Measurements from ENCODE around the gene ENO3.
"Not testable (repeated sequence)": the region's sequence is repeated elsewhere in the genome, so short reads cannot be mapped to it uniquely, and the experiment has no call there.

The ENO3 gene

DNA sequence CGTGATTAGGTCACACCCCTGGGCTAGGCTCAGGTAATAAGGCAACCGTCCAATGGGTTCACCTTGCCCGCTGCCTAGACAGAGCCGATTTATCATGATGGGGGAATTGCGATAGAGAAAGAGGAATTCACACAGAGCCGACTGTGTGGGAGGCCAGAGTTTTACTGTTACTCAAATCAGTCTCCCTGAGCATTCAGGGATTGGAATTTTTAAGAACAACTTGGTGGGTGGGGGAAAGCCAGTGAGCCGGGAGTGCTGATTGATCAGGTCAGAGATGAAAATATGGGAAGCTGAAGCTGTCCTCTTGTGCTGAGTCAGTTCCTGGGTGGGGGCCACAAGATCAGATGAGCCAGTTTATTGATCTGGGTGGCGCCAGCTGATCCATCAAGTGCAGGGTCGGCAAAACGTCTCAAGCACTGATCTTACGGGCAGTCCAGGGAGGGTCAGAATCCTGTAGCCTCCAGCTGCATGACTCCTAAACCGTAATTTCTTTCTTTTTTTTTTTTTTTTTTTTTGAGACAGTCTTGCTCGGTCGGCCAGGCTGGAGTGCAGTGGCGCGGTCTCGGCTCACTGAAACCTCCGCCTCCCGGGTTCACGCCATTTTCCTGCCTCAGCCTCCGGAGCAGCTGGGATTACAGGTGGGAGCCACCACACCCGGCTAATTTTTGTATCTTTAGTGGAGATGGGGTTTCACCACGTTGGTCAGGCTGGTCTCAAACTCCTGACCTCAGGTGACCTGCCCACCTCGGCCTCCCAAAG lies 24.2 kb upstream of the ENO3 start:
- ATAC-seq (replicated peaks; ENCODE audit: extremely low read depth, poor library complexity, severe bottlenecking); H3K36me3 Mint-ChIP-seq (ENCODE audit: insufficient read depth); H3K9me3 Mint-ChIP-seq; H3K4me3 Mint-ChIP-seq; H3K27ac Mint-ChIP-seq (ENCODE audit: low read depth); H3K27me3 Mint-ChIP-seq; DNase-seq (ENCODE audit: low spot score in 2 of 2); H3K4me1 Mint-ChIP-seq: not testable (repeated sequence)

- H3K27ac Mint-ChIP-seq (ENCODE audit: low read depth): no peak overlapping the region
- H3K27me3 Mint-ChIP-seq: no peaks in the 10 kb centered on the region
- no peak for DNase-seq (ENCODE audit: low spot score in 2 of 2)
- ATAC-seq (replicated peaks; ENCODE audit: extremely low read depth, poor library complexity, severe bottlenecking): no peak
- peaks cover 20% of the 10 kb centered on the region for H3K4me1 Mint-ChIP-seq
- no peak overlapping the region for H3K4me3 Mint-ChIP-seq
- H3K9me3 Mint-ChIP-seq: no peaks in the 10 kb centered on the region
- H3K36me3 Mint-ChIP-seq (ENCODE audit: insufficient read depth): peaks cover 3% of the 10 kb centered on the region
Measured at GRCh38 chr17:4928881-4929280, 22.0 kb upstream of the ENO3 start.

DNA sequence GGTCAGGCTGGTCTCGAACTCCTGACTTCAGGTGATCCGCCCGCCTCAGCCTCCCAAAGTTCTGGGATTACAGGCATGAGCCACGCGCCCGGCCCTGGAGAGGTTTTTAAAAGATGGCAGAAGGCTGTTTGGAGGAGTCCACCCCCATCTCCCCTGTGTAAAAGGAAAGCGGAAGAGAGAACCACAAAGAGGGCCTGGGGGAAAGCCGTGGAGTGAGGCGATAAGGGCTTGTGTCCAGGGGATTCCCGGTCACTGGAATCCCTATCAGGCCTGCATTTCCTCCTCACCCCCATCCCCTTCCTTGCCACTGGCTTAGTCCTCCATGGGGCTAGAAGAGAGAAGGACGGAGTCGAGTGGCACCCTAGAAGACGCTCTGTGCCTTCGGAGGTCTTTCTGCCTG lies 19.0 kb upstream of the ENO3 start, which contains the start of gene GP1BA:
Gene GP1BA, plus strand, starts transcription at position 315 of the 400 bp plus-strand sequence. CDS start 328 bp downstream, outside the sequence.
- Mint-ChIP-seq H3K4me3 (no peak within 1 kb of the TSS), H3K9me3 (no peaks in the 10 kb centered on the region), H3K27me3 (no peaks in the 10 kb centered on the region), H3K27ac (ENCODE audit: low read depth) (peak within 1 kb of the TSS; percentile 89), H3K36me3 (ENCODE audit: insufficient read depth) (peaks cover 11% of the 10 kb centered on the region), H3K4me1 (peaks cover 39% of the 10 kb centered on the region)
- DNase-seq (ENCODE audit: low spot score in 2 of 2): no peak
- ATAC-seq (replicated peaks; ENCODE audit: extremely low read depth, poor library complexity, severe bottlenecking): no peak

- Mint-ChIP-seq H3K4me3 (no peak overlapping the region), H3K27me3 (no peaks in the 10 kb centered on the region), H3K27ac (ENCODE audit: low read depth) (no peak overlapping the region), H3K4me1 (peaks cover 44% of the 10 kb centered on the region), H3K9me3 (no peaks in the 10 kb centered on the region), H3K36me3 (ENCODE audit: insufficient read depth) (peaks cover 11% of the 10 kb centered on the region)
- ATAC-seq (replicated peaks; ENCODE audit: extremely low read depth, poor library complexity, severe bottlenecking): no peak
- DNase-seq (ENCODE audit: low spot score in 2 of 2): no peak
Measured at GRCh38 chr17:4932756-4933155, 18.2 kb upstream of the ENO3 start.

DNA sequence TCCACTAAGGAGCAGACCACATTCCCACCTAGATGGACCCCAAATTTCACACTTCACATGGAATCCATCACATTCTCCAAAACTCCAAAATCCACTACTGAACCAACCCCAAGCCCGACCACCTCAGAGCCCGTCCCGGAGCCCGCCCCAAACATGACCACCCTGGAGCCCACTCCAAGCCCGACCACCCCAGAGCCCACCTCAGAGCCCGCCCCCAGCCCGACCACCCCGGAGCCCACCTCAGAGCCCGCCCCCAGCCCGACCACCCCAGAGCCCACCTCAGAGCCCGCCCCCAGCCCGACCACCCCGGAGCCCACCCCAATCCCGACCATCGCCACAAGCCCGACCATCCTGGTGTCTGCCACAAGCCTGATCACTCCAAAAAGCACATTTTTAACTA lies 17.3 kb upstream of the ENO3 start:
- H3K9me3 Mint-ChIP-seq: no peaks in the 10 kb centered on the region
- DNase-seq (ENCODE audit: low spot score in 2 of 2) (no peak), ATAC-seq (replicated peaks; ENCODE audit: extremely low read depth, poor library complexity, severe bottlenecking) (no peak)
- H3K36me3 Mint-ChIP-seq (ENCODE audit: insufficient read depth): peaks cover 9% of the 10 kb centered on the region
- peaks cover 49% of the 10 kb centered on the region for H3K4me1 Mint-ChIP-seq
- H3K27me3 Mint-ChIP-seq: no peaks in the 10 kb centered on the region
- peak overlapping the region; percentile 89 for H3K27ac Mint-ChIP-seq (ENCODE audit: low read depth)
- peak overlapping the region; percentile 51 for H3K4me3 Mint-ChIP-seq

DNA sequence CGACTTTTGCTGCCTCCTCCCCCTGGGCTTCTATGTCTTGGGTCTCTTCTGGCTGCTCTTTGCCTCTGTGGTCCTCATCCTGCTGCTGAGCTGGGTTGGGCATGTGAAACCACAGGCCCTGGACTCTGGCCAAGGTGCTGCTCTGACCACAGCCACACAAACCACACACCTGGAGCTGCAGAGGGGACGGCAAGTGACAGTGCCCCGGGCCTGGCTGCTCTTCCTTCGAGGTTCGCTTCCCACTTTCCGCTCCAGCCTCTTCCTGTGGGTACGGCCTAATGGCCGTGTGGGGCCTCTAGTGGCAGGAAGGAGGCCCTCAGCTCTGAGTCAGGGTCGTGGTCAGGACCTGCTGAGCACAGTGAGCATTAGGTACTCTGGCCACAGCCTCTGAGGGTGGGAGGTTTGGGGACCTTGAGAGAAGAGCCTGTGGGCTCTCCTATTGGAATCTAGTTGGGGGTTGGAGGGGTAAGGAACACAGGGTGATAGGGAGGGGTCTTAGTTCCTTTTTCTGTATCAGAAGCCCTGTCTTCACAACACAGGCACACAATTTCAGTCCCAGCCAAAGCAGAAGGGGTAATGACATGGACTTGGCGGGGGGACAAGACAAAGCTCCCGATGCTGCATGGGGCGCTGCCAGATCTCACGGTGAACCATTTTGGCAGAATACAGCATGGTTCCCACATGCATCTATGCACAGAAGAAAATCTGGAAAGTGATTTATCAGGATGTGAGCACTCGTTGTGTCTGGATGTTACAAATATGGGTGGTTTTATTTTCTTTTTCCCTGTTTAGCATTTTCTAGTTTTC lies 16.5 kb upstream of the ENO3 start:
- ATAC-seq (replicated peaks; ENCODE audit: extremely low read depth, poor library complexity, severe bottlenecking) (no peak), DNase-seq (ENCODE audit: low spot score in 2 of 2) (no peak)
- Mint-ChIP-seq H3K27ac (ENCODE audit: low read depth) (peak overlapping the region; percentile 89), H3K9me3 (no peaks in the 10 kb centered on the region), H3K27me3 (no peaks in the 10 kb centered on the region), H3K36me3 (ENCODE audit: insufficient read depth) (peaks cover 13% of the 10 kb centered on the region), H3K4me3 (peak overlapping the region; percentile 51), H3K4me1 (peaks cover 57% of the 10 kb centered on the region)

DNA sequence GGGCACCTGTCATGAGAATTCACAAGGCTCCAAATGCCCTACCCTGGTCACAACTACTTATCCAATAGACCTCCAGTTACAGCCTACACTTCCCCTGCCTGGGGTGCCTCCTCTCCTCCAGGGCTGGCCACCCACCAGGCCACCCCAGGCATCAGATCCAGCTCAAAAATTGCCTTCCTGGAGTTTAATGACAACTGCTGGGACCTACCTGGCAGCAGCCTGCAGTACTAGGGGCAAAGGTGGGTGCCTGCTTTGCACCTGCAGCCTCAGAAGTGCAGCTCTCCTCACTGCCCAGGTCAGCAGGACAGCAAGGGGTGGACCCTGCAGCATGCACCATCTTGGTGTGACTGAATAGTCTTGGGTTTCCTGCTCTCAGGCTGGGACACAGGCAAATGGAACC lies 15.3 kb upstream of the ENO3 start:
- Mint-ChIP-seq H3K4me3 (no peak overlapping the region), H3K4me1 (peaks cover 58% of the 10 kb centered on the region), H3K27me3 (no peaks in the 10 kb centered on the region), H3K9me3 (no peaks in the 10 kb centered on the region), H3K27ac (ENCODE audit: low read depth) (no peak overlapping the region), H3K36me3 (ENCODE audit: insufficient read depth) (peaks cover 23% of the 10 kb centered on the region)
- DNase-seq (ENCODE audit: low spot score in 2 of 2) (no peak), ATAC-seq (replicated peaks; ENCODE audit: extremely low read depth, poor library complexity, severe bottlenecking) (no peak)

DNA sequence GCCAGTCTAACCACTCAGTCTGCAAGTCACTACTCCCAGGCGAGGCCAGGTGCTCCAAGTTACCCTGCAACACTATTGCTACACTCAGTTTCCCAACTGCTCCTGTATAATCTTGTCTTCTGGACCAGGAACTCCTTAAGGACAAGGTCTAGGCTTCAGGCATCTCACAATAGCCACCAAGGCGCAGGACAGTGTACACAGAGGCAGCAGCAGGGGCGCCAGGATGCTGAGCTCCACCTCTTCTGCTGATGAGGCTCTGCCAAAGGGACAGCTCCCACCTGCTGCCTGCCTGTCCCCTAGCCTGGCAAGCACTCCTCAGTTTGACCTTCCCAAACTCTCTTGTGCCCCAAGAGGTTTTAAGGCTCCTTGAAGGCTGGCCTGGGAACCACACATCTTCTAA lies 14.5 kb upstream of the ENO3 start:
- Mint-ChIP-seq H3K27ac (ENCODE audit: low read depth) (no peak overlapping the region), H3K4me3 (no peak overlapping the region), H3K4me1 (peaks cover 62% of the 10 kb centered on the region), H3K36me3 (ENCODE audit: insufficient read depth) (peaks cover 30% of the 10 kb centered on the region), H3K9me3 (no peaks in the 10 kb centered on the region), H3K27me3 (no peaks in the 10 kb centered on the region)
- DNase-seq (ENCODE audit: low spot score in 2 of 2) (no peak), ATAC-seq (replicated peaks; ENCODE audit: extremely low read depth, poor library complexity, severe bottlenecking) (no peak)

GRCh38 chr17:4937553-4937952 lies 13.4 kb upstream of the ENO3 start:
- no peak overlapping the region for H3K4me3 Mint-ChIP-seq
- peaks cover 31% of the 10 kb centered on the region for H3K36me3 Mint-ChIP-seq (ENCODE audit: insufficient read depth)
- DNase-seq (ENCODE audit: low spot score in 2 of 2) (no peak), ATAC-seq (replicated peaks; ENCODE audit: extremely low read depth, poor library complexity, severe bottlenecking) (no peak)
- H3K4me1 Mint-ChIP-seq: peaks cover 65% of the 10 kb centered on the region
- no peaks in the 10 kb centered on the region for H3K9me3 Mint-ChIP-seq
- no peak overlapping the region for H3K27ac Mint-ChIP-seq (ENCODE audit: low read depth)
- no peaks in the 10 kb centered on the region for H3K27me3 Mint-ChIP-seq

DNA sequence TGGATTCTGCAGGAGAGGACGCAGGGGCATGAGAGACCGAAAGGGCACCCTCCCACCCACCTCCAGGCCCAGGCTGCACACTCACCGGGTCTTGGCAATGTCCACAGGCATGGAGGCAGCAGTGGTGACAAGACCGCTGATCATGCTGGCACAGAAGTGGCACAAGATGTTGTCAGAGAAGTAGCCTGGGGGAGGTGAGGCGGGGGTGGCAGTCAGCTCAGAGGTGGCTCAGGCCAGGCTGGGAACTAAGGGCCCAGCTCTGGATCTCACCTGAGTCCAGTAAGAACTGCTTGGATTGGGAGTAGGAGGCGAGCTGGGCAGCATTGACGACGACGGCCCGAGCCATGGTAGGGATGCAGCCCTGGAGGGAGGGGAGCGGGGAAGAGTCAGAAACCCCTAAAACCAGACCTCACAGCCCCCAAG lies 12.8 kb upstream of the ENO3 start:
- no peak for DNase-seq (ENCODE audit: low spot score in 2 of 2)
- peaks cover 32% of the 10 kb centered on the region for H3K36me3 Mint-ChIP-seq (ENCODE audit: insufficient read depth)
- H3K27me3 Mint-ChIP-seq: no peaks in the 10 kb centered on the region
- no peaks in the 10 kb centered on the region for H3K9me3 Mint-ChIP-seq
- H3K4me3 Mint-ChIP-seq: peak overlapping the region; percentile 94
- ATAC-seq (replicated peaks; ENCODE audit: extremely low read depth, poor library complexity, severe bottlenecking): no peak
- H3K4me1 Mint-ChIP-seq: peaks cover 70% of the 10 kb centered on the region
- H3K27ac Mint-ChIP-seq (ENCODE audit: low read depth): peak overlapping the region; percentile 50

GRCh38 chr17:4938688-4939545 lies 12.0 kb upstream of the ENO3 start:
- Mint-ChIP-seq H3K4me1 (peaks cover 70% of the 10 kb centered on the region), H3K4me3 (peak overlapping the region; percentile 94), H3K27me3 (no peaks in the 10 kb centered on the region), H3K27ac (ENCODE audit: low read depth) (peak overlapping the region; percentile 50), H3K9me3 (no peaks in the 10 kb centered on the region), H3K36me3 (ENCODE audit: insufficient read depth) (peaks cover 36% of the 10 kb centered on the region)
- ATAC-seq (replicated peaks; ENCODE audit: extremely low read depth, poor library complexity, severe bottlenecking) (no peak), DNase-seq (ENCODE audit: low spot score in 2 of 2) (no peak)

DNA sequence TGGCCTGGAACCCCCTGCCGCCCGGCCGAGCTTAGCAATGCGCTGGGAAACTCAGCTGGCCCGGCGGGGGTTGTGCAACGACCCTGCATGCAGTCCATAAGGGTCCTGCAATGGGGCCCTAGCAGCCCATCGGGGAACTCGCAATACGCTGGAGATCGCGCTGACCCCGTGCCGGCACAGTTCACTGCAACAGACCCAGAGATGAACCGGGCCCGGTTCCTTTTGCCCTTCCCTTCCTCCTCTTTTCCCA lies 11.4 kb upstream of the ENO3 start:
- H3K36me3 Mint-ChIP-seq (ENCODE audit: insufficient read depth): peaks cover 36% of the 10 kb centered on the region
- H3K9me3 Mint-ChIP-seq: no peaks in the 10 kb centered on the region
- H3K4me3 Mint-ChIP-seq: peak overlapping the region; percentile 94
- peak overlapping the region; percentile 87 for H3K27ac Mint-ChIP-seq (ENCODE audit: low read depth)
- peaks cover 70% of the 10 kb centered on the region for H3K4me1 Mint-ChIP-seq
- DNase-seq (ENCODE audit: low spot score in 2 of 2): peak in 1 of 2 donors; percentile 29
- ATAC-seq (replicated peaks; ENCODE audit: extremely low read depth, poor library complexity, severe bottlenecking): peak; percentile 1
- no peaks in the 10 kb centered on the region for H3K27me3 Mint-ChIP-seq
